Measurements from ENCODE around the gene EP400. TPM values are rescaled to one million over a fixed set of nuclear protein-coding genes. Genes with fewer than 3 reads are reported as not detected.
A peak's percentile ranks its signal among the peaks of the same experiment; 100 is the strongest.

Gene EP400
- total and polyA plus RNA-seq, 2 of the 4 experiments (the other 2 are of a cell fraction): 4.3 to 11.4 TPM

GRCh38 chr12:131986910-131987309, 37.2 kb downstream of the EP400 start:
- Histone ChIP-seq H3K4me3 (ENCODE audit: insufficient read depth, low read depth, low read length) (no peak overlapping the region), H3K18ac (ENCODE audit: low read depth, low read length) (no peak overlapping the region), H4K20me1 (ENCODE audit: insufficient read depth, low read length) (no peaks in the 10 kb centered on the region), H3K27me3 (ENCODE audit: control insufficient read depth, insufficient read depth, low read length) (no peaks in the 10 kb centered on the region), H3K4ac (ENCODE audit: low read depth, low read length) (no peak overlapping the region), H3K23ac (ENCODE audit: low read depth, low read length) (no peak overlapping the region), H2BK120ac (ENCODE audit: low read depth, low read length) (no peak overlapping the region), H3K4me1 (ENCODE audit: control insufficient read depth, insufficient read depth, low read length) (0 out of 2 replicates have a peak, but pooled peaks cover 2% of the 10 kb centered on the region), H3K36me3 (ENCODE audit: control insufficient read depth, insufficient read depth, low read length) (peaks cover 59% of the 10 kb centered on the region), H2AK9ac (replicated peaks; ENCODE audit: low read depth, low read length, poor library complexity) (no peak overlapping the region), H4K91ac (ENCODE audit: insufficient read depth, low read depth, low read length) (no peak overlapping the region), H3K9me3 (ENCODE audit: control insufficient read depth, insufficient read depth, low read length) (no peaks in the 10 kb centered on the region), H3K56ac (ENCODE audit: extremely low read depth, insufficient read depth, low read length) (no peak overlapping the region), H3K9ac (ENCODE audit: low read depth, low read length) (no peak overlapping the region), H3K79me1 (ENCODE audit: low read depth in 1 of 2, low read length in 2 of 2) (peaks cover 3 to 21% of the 10 kb centered on the region in 2 experiments; a peak in 2 of 4 replicates), H4K8ac (ENCODE audit: low read depth in 2 of 2, low read length in 2 of 2) (no peak overlapping the region), H2AFZ (replicated peaks; ENCODE audit: low read length, poor library complexity) (no peak overlapping the region), H4K5ac (ENCODE audit: low read depth, low read length) (no peak overlapping the region), H3K14ac (replicated peaks; ENCODE audit: low read depth, low read length) (no peak overlapping the region), H2BK5ac (ENCODE audit: low read depth, low read length, poor library complexity, severe bottlenecking) (no peak overlapping the region), H3K27ac (ENCODE audit: insufficient read depth, low read length) (no peak overlapping the region), H2BK15ac (ENCODE audit: low read depth, low read length) (no peak overlapping the region), H3K4me2 (ENCODE audit: low read depth, low read length) (no peak overlapping the region), H2BK20ac (ENCODE audit: low read depth, low read length) (no peak overlapping the region), H2AK5ac (ENCODE audit: low read depth, low read length) (no peak overlapping the region), H3K9me1 (ENCODE audit: insufficient read depth, low read length) (peaks cover 3% of the 10 kb centered on the region; the same call in 1 of the 2 replicates)
- TF ChIP-seq SMC3 (IDR thresholded peaks at IDR 0.05; ENCODE audit: low read depth, low read length) (no peak), ELK1 (IDR thresholded peaks at IDR 0.05; ENCODE audit: borderline replicate concordance, low read depth, low read length) (no peak), CHD1 (IDR thresholded peaks at IDR 0.05; ENCODE audit: low read depth, low read length) (no peak), CEBPB (IDR thresholded peaks at IDR 0.05; ENCODE audit: low read depth, low read length) (no peak), MXI1 (IDR thresholded peaks at IDR 0.05; ENCODE audit: borderline replicate concordance, low read depth, low read length) (no peak), CTCF (conservative IDR thresholded peaks at IDR 0.05; ENCODE audit: low read depth, low read length) (no peak), NFE2L2 (IDR thresholded peaks at IDR 0.05; ENCODE audit: low read depth, low read length) (peak; percentile 87)
- intact Hi-C loops (cut with micrococcal nuclease) (no loop called here), dilution Hi-C loops (cut with HindIII; ENCODE audit: low sequenced_read_pairs, unreplicated experiment) (no loop called here), in situ Hi-C loops (cut with MboI; ENCODE audit: low sequenced_read_pairs) (no loop called here)
- ATAC-seq (ENCODE audit: low read depth) (peak; percentile 46), DNase-seq (no peak)
- WGBS, 2 experiments (ENCODE audit: extremely low coverage in 2 of 2, insufficient read length in 1 of 2): 60% methylated on average over 1 of the region's 5 CpGs; no CpG with 5 or more reads in 1 of the 2 experiments
- no TSS peak for BruUV-seq (replicated peaks)
- ChIA-PET CTCF (no interaction called here), POLR2A (ENCODE audit: unreplicated experiment) (no interaction called here)
